Choroid plexus epithelial cell (primary cell): ENCODE results near the gene RPS27L.

Source experiments
- DNase-seq: peaks from one replicate; pipeline ENCODE4 v3.0.0-alpha.2; 2010; ENCODE audit warnings: low read depth
- H3K4me3 ChIP-seq: 2 replicates; pipeline ENCODE4 v1.5.1; 2011; ENCODE audit warnings: low read depth, mild to moderate bottlenecking, control low read depth, low read length, moderate library complexity
- CTCF ChIP-seq: conservative IDR thresholded peaks from 2 replicates; pipeline ENCODE4 v1.5.1; 2011; ENCODE audit warnings: low read depth, mild to moderate bottlenecking, control low read depth, inconsistent platforms, low read length, moderate library complexity

Gene RPS27L

DNA sequence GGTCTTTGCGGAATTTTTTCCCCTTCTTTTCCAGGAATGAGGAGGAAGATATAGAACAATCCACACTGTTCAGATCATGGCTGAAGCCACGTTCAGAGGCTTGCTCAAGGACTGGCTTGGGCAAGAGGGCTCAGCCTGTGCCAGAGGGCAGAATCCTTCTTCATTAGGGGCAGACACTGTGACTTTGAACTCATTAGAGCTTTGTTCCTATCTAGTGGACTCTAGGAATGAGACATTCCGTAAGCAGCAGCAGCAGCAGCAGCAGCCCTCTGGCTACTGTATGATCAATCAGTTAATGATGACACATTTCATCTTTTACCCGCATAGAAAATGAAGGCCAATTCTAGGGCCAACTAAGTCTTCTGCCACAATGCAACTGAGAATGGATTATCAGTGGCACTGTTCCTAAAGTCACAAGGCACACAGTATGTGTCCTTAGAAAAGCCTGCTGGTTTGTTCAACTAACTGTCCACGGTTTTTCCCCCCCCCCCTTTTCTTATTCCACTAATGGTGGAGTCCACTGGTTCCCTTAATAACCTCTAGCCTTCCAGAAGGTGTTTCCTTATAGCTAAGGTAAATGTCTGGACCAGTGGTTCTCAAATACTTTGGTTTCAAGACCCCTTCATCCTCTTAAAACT, 30.4 kb upstream of the RPS27L start:
- H3K4me3 ChIP-seq, result no peak overlapping the region
- no peak for TF ChIP-seq CTCF
- no peak for DNase-seq

- DNase-seq, result peak; percentile 71
Measured at GRCh38 chr15:63186065-63186464, 28.8 kb upstream of the RPS27L start.

DNA sequence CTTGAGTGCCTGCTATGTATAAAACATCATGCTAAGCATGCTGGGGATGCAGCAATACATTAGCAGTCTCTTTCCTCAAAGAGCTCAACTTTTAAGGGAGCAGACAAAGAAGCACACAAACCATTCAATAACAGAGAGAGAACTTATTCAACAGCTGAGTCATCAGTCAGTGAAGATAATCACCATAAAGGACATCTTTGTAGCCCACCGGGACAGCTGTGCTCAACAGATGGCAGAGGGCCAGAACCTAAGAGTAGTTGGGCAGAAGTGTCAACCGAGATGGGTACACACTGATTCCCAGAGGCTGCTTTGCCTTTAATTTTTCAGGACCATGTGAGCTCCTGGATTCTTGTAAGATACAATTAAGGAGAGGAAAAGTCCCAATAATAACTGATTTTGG, 27.9 kb upstream of the RPS27L start:
- no peak for TF ChIP-seq CTCF
- no peak overlapping the region for H3K4me3 ChIP-seq

More at GRCh38 chr15:63186065-63186464, 28.8 kb upstream of the RPS27L start:
- no peak for TF ChIP-seq CTCF
- no peak overlapping the region for H3K4me3 ChIP-seq

GRCh38 chr15:63181648-63182047, 24.4 kb upstream of the RPS27L start:
- no peak for TF ChIP-seq CTCF
- no peak overlapping the region for H3K4me3 ChIP-seq
- no peak for DNase-seq

More for the DNA sequence above, 27.9 kb upstream of the RPS27L start:
- DNase-seq, result no peak

DNA sequence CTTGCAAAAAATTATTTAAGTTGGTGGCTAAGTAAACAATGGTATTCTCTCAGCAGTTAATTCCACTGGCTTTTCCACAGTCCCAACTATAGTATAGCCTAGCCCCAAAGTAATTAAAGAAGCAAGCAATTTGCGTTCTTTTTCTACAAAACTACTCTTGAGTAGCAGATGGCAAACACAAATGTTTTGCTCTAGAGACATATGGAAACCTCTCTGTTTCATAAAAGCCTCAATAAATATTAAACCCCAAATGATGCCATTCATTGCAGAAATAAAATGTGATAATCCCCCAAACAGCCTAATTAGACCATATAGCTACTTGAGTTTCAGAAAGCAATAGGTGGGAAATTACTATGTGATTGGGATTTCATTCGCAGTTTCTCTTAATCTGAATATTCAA, 23.5 kb upstream of the RPS27L start:
- TF ChIP-seq CTCF, result no peak
- H3K4me3 ChIP-seq, result no peak overlapping the region
- DNase-seq, result no peak

- DNase-seq, result no peak
- no peak overlapping the region for H3K4me3 ChIP-seq
- TF ChIP-seq CTCF, result no peak
Measured at GRCh38 chr15:63178034-63178433, 20.8 kb upstream of the RPS27L start.

DNA sequence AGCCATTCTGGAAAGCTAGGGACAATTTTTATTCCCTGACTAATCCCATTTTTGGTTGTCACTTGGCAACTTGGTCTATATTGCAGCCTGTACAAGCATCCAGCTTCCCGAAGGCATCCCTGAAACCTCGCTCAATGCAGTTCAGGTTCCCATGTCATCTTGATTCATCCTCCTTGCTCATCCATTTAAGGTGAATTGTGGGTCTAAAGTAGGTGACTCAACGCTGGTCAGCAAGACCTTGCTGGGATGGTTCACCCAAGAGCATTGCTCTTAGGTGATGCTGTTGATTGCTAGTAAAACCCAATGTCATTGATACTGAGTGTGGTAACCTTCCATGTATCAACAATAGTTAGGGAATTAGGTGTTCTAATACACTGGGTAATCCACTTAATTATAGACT, 19.0 kb upstream of the RPS27L start:
- DNase-seq, result no peak
- no peak for TF ChIP-seq CTCF
- H3K4me3 ChIP-seq, result no peak overlapping the region
